Measurements from ENCODE around the gene BFSP1.

BFSP1 gene

DNA sequence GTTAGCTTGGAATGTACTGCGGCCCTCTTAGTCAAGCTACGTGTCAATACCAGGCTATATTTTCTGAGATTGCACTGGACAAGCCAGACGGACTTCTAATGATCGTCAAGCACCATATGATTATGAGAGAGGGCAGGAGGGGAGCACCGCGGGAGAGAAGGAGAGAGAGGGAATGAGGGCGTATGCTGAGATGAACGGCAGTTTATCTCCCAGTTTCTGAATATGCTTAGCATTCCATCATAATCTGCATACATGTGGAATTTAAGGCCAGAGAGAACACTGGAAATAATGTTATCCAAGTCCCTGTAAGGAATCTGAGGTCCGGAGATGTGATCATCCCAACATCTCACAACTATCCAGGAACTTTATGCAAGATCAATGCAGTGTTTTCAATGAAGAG is 60.2 kb downstream of the BFSP1 start:
- Histone ChIP-seq H3K27ac (ENCODE audit: extremely low read depth, low read depth, low read length) (no peak overlapping the region), H3K9me3 (ENCODE audit: control insufficient read depth, insufficient read depth, low read depth, low read length) (no peaks in the 10 kb centered on the region), H3K4me3 (ENCODE audit: low read depth, low read length) (no peak overlapping the region), H3K4me1 (ENCODE audit: control insufficient read depth, insufficient read depth, low read length) (no peaks in the 10 kb centered on the region), H3K36me3 (ENCODE audit: control insufficient read depth in 2 of 2, insufficient read depth in 1 of 2, low read length in 2 of 2) (no peaks in the 10 kb centered on the region)
- TF ChIP-seq SCRT1 (tag by site-specific recombination; IDR thresholded peaks at IDR 0.05; ENCODE audit: borderline replicate concordance) = no peak
- TF ChIP-seq KLF7 (tag by site-specific recombination; IDR thresholded peaks at IDR 0.05; ENCODE audit: borderline replicate concordance) = no peak
- TF ChIP-seq, protein P1, sequence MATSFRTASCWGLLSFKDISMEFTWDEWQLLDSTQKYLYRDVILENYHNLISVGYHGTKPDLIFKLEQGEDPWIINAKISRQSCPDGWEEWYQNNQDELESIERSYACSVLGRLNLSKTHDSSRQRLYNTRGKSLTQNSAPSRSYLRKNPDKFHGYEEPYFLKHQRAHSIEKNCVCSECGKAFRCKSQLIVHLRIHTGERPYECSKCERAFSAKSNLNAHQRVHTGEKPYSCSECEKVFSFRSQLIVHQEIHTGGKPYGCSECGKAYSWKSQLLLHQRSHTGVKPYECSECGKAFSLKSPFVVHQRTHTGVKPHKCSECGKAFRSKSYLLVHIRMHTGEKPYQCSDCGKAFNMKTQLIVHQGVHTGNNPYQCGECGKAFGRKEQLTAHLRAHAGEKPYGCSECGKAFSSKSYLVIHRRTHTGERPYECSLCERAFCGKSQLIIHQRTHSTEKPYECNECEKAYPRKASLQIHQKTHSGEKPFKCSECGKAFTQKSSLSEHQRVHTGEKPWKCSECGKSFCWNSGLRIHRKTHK (tag by site-specific recombination; IDR thresholded peaks at IDR 0.05) = no peak
- TF ChIP-seq OVOL3 (tag by site-specific recombination; IDR thresholded peaks at IDR 0.05) = no peak
- TF ChIP-seq ZSCAN16 (tag by site-specific recombination; IDR thresholded peaks at IDR 0.05) = no peak
- TF ChIP-seq ZNF391 (tag by site-specific recombination; IDR thresholded peaks at IDR 0.05; ENCODE audit: borderline replicate concordance, low read depth) = no peak
- TF ChIP-seq ZNF747 (tag by site-specific recombination; IDR thresholded peaks at IDR 0.05) = no peak
- TF ChIP-seq, protein P2, sequence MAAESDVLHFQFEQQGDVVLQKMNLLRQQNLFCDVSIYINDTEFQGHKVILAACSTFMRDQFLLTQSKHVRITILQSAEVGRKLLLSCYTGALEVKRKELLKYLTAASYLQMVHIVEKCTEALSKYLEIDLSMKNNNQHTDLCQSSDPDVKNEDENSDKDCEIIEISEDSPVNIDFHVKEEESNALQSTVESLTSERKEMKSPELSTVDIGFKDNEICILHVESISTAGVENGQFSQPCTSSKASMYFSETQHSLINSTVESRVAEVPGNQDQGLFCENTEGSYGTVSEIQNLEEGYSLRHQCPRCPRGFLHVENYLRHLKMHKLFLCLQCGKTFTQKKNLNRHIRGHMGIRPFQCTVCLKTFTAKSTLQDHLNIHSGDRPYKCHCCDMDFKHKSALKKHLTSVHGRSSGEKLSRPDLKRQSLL (tag by site-specific recombination; IDR thresholded peaks at IDR 0.05) = no peak
- TF ChIP-seq, protein P3, sequence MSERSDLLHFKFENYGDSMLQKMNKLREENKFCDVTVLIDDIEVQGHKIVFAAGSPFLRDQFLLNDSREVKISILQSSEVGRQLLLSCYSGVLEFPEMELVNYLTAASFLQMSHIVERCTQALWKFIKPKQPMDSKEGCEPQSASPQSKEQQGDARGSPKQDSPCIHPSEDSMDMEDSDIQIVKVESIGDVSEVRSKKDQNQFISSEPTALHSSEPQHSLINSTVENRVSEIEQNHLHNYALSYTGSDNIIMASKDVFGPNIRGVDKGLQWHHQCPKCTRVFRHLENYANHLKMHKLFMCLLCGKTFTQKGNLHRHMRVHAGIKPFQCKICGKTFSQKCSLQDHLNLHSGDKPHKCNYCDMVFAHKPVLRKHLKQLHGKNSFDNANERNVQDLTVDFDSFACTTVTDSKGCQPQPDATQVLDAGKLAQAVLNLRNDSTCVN (tag by site-specific recombination; optimal IDR thresholded peaks at IDR 0.05) = no peak
- TF ChIP-seq, protein P4, sequence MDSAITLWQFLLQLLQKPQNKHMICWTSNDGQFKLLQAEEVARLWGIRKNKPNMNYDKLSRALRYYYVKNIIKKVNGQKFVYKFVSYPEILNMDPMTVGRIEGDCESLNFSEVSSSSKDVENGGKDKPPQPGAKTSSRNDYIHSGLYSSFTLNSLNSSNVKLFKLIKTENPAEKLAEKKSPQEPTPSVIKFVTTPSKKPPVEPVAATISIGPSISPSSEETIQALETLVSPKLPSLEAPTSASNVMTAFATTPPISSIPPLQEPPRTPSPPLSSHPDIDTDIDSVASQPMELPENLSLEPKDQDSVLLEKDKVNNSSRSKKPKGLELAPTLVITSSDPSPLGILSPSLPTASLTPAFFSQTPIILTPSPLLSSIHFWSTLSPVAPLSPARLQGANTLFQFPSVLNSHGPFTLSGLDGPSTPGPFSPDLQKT (IDR thresholded peaks at IDR 0.05; ENCODE audit: borderline replicate concordance, low read depth, low read length) = no peak
- no peak for TF ChIP-seq ZNF140 (tag by site-specific recombination; IDR thresholded peaks at IDR 0.05)
- no peak for TF ChIP-seq ZNF175 (tag by site-specific recombination; IDR thresholded peaks at IDR 0.05)
- TF ChIP-seq ZNF23 (tag by site-specific recombination; IDR thresholded peaks at IDR 0.05; ENCODE audit: borderline replicate concordance) = no peak
- no peak for TF ChIP-seq ZNF677 (tag by site-specific recombination; IDR thresholded peaks at IDR 0.05)
- no peak for TF ChIP-seq ZNF146 (tag by site-specific recombination; IDR thresholded peaks at IDR 0.05)
- no peak for TF ChIP-seq MEIS1 (CRISPR knock-in tag; IDR thresholded peaks at IDR 0.05; ENCODE audit: borderline replicate concordance)
- no peak for TF ChIP-seq FEZF1 (tag by site-specific recombination; IDR thresholded peaks at IDR 0.05)
- TF ChIP-seq ZFP37 (tag by site-specific recombination; IDR thresholded peaks at IDR 0.05) = no peak
- TF ChIP-seq, protein P5, sequence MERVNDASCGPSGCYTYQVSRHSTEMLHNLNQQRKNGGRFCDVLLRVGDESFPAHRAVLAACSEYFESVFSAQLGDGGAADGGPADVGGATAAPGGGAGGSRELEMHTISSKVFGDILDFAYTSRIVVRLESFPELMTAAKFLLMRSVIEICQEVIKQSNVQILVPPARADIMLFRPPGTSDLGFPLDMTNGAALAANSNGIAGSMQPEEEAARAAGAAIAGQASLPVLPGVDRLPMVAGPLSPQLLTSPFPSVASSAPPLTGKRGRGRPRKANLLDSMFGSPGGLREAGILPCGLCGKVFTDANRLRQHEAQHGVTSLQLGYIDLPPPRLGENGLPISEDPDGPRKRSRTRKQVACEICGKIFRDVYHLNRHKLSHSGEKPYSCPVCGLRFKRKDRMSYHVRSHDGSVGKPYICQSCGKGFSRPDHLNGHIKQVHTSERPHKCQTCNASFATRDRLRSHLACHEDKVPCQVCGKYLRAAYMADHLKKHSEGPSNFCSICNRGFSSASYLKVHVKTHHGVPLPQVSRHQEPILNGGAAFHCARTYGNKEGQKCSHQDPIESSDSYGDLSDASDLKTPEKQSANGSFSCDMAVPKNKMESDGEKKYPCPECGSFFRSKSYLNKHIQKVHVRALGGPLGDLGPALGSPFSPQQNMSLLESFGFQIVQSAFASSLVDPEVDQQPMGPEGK (tag by site-specific recombination; IDR thresholded peaks at IDR 0.05) = no peak
- ChIA-PET CTCF (no interaction called here), POLR2A (no interaction called here)

DNA sequence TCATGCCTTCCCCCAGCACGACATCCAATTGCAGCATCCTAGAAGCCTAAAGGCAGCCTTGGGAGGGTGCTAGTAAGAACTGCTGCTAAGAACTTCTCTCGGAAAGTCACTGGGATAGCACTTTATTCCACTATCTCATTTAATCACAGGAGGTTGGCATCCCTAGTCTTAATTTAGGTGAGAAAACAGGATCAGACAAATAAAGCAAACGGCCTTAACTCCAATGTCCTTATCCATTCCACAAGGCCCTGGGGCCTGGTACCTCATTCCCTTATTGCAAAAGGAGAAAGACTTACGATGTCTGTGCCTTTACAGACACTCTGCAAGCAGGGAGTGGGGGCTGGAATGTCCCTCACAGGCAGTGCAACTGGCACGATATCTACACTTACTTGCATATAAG is 60.7 kb downstream of the BFSP1 start:
- CTCF ChIA-PET = no interaction called here

More for the DNA sequence above, 60.7 kb downstream of the BFSP1 start:
- TF ChIP-seq ZNF664 (tag by site-specific recombination; IDR thresholded peaks at IDR 0.05) (no peak), WT1 (tag by site-specific recombination; IDR thresholded peaks at IDR 0.05) (no peak), ZNF610 (tag by site-specific recombination; IDR thresholded peaks at IDR 0.05; ENCODE audit: borderline replicate concordance) (no peak)
- POLR2A ChIA-PET = no interaction called here
- no peak overlapping the region for H3K27ac ChIP-seq (ENCODE audit: extremely low read depth, low read depth, low read length)
- no peaks in the 10 kb centered on the region for H3K36me3 ChIP-seq (ENCODE audit: control insufficient read depth in 2 of 2, insufficient read depth in 1 of 2, low read length in 2 of 2)
- H3K4me3 ChIP-seq (ENCODE audit: low read depth, low read length) = no peak overlapping the region
- H3K9me3 ChIP-seq (ENCODE audit: control insufficient read depth, insufficient read depth, low read depth, low read length) = no peaks in the 10 kb centered on the region
- H3K4me1 ChIP-seq (ENCODE audit: control insufficient read depth, insufficient read depth, low read length) = no peaks in the 10 kb centered on the region
